ENCODE results near the gene RNU6-1.

The RNU6-1 gene

DNA sequence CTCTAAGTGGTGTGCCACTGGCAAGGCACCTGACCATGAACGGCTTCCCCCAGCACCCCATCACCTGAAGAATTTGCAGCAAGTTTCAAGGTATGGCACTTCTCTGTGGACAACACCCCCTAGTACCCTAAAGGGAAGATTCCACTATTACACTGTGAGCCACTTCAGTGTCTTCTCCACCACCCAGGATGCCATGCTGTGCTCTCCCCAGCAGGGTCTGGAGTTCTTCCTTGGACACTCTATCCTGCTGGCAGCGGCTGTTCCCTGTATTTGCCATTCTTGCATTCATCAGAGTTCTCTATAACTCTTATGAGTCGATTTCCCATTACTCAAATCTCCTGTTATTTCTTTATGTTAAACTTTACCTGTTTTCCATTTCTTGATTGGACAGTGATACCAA is 33.9 kb upstream of the RNU6-1 start:
- Histone ChIP-seq H3K4me1 (ENCODE audit: control insufficient read depth, insufficient read depth, low read length) (no peaks in the 10 kb centered on the region), H3K27me3 (ENCODE audit: control insufficient read depth, insufficient read depth, low read length) (no peaks in the 10 kb centered on the region), H3K9ac (ENCODE audit: low read length) (no peak overlapping the region), H3K36me3 (ENCODE audit: control insufficient read depth, insufficient read depth, low read length) (no peaks in the 10 kb centered on the region), H3K4me3 (ENCODE audit: low read length) (no peak overlapping the region), H3K27ac (ENCODE audit: low read depth, low read length) (no peak overlapping the region)

DNA sequence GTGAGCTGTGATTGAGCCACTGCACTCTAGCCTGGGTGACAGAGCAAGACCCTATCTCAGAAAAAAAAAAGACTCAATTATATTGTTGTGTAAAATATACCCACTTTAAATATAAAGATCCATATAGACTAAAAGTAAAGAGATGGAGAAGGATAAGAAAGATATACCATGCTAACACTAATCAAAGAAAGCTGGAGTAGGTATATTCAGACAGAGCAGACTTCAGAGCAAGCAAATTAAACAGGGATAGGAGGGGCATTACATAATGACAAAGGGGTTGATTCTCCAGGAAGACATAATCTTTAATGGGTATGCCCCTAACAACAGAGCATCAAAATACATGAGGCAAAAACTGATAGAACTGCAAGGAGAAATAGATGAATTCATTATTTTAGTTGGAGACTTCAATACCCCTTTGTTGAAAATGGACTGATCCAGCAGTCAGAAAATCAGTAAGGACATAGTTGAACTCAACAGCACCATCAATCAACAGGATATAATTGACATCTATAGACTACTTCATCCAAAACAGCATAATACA is 31.1 kb upstream of the RNU6-1 start:
- Histone ChIP-seq H3K4me1 (ENCODE audit: control insufficient read depth, insufficient read depth, low read length) (no peaks in the 10 kb centered on the region), H3K27ac (ENCODE audit: low read depth, low read length) (no peak overlapping the region), H3K36me3 (ENCODE audit: control insufficient read depth, insufficient read depth, low read length) (no peaks in the 10 kb centered on the region), H3K27me3 (ENCODE audit: control insufficient read depth, insufficient read depth, low read length) (no peaks in the 10 kb centered on the region), H3K9ac (ENCODE audit: low read length) (no peak overlapping the region), H3K4me3 (ENCODE audit: low read length) (no peak overlapping the region)

DNA sequence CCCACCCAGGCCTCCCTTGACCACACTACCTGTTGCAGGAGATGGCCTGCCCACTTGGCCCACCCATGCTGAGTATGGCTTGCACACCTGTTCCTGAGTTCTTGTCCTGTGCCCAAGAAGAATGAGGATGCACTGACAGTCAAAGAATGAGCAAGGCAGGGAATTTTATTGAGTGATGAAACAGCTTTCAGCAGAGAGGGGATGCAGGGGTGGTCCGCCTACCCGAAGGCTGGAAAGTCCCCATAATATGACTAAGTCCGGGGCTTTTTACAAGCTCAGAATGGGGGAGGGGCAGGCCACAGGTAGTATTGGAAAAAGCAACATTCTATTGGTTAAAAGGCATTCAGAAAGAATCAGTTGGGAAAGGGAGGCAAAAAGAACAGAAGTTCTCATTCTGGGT is 29.9 kb upstream of the RNU6-1 start:
- no peak overlapping the region for H3K4me3 ChIP-seq (ENCODE audit: low read length)
- H3K27ac ChIP-seq (ENCODE audit: low read depth, low read length): no peak overlapping the region
- H3K36me3 ChIP-seq (ENCODE audit: control insufficient read depth, insufficient read depth, low read length): no peaks in the 10 kb centered on the region
- no peak overlapping the region for H3K9ac ChIP-seq (ENCODE audit: low read length)
- H3K4me1 ChIP-seq (ENCODE audit: control insufficient read depth, insufficient read depth, low read length): no peaks in the 10 kb centered on the region
- no peaks in the 10 kb centered on the region for H3K27me3 ChIP-seq (ENCODE audit: control insufficient read depth, insufficient read depth, low read length)

GRCh38 chr15:67865766-67866165 is 25.9 kb upstream of the RNU6-1 start:
- Histone ChIP-seq H3K27me3 (ENCODE audit: control insufficient read depth, insufficient read depth, low read length) (no peaks in the 10 kb centered on the region), H3K9ac (ENCODE audit: low read length) (no peak overlapping the region), H3K4me1 (ENCODE audit: control insufficient read depth, insufficient read depth, low read length) (no peaks in the 10 kb centered on the region), H3K4me3 (ENCODE audit: low read length) (no peak overlapping the region), H3K36me3 (ENCODE audit: control insufficient read depth, insufficient read depth, low read length) (no peaks in the 10 kb centered on the region), H3K27ac (ENCODE audit: low read depth, low read length) (no peak overlapping the region)

- Histone ChIP-seq H3K36me3 (ENCODE audit: control insufficient read depth, insufficient read depth, low read length) (no peaks in the 10 kb centered on the region), H3K9ac (ENCODE audit: low read length) (no peak overlapping the region), H3K27me3 (ENCODE audit: control insufficient read depth, insufficient read depth, low read length) (no peaks in the 10 kb centered on the region), H3K27ac (ENCODE audit: low read depth, low read length) (no peak overlapping the region), H3K4me1 (ENCODE audit: control insufficient read depth, insufficient read depth, low read length) (no peaks in the 10 kb centered on the region), H3K4me3 (ENCODE audit: low read length) (no peak overlapping the region)
Observed at GRCh38 chr15:67865331-67865730, 25.5 kb upstream of the RNU6-1 start.

DNA sequence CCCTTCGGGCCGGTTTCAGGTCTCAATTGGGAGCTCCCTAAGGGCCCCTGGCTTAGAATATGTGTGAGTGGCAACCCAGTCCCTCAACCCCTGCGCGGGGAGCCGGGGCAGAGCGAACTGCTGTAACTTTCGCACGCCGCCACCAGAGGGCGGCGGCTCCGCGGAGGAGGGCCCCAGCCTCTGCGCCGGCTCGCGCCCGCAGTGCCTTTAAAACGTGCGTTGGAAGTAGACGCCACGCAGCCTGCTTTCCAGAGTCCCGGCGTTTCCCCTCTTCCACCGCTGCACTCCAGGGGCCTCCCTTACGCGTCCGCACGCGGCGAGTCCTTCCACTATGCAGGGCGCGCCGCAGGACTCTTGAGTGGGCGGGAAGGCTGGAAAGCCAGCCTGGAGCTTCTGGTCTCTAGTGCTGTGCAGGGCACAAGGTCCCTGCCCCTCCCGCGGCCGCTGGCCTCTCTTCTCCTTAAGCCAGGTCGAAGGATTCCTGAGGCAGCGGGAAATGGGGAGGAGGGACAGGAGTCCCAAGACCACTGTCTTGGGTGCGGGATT is 23.7 kb upstream of the RNU6-1 start:
- Histone ChIP-seq H3K27ac (ENCODE audit: low read depth, low read length) (peak overlapping the region; percentile 62), H3K36me3 (ENCODE audit: control insufficient read depth, insufficient read depth, low read length) (no peaks in the 10 kb centered on the region), H3K4me1 (ENCODE audit: control insufficient read depth, insufficient read depth, low read length) (no peaks in the 10 kb centered on the region), H3K4me3 (ENCODE audit: low read length) (peak overlapping the region; percentile 62), H3K9ac (ENCODE audit: low read length) (no peak overlapping the region), H3K27me3 (ENCODE audit: control insufficient read depth, insufficient read depth, low read length) (no peaks in the 10 kb centered on the region)

DNA sequence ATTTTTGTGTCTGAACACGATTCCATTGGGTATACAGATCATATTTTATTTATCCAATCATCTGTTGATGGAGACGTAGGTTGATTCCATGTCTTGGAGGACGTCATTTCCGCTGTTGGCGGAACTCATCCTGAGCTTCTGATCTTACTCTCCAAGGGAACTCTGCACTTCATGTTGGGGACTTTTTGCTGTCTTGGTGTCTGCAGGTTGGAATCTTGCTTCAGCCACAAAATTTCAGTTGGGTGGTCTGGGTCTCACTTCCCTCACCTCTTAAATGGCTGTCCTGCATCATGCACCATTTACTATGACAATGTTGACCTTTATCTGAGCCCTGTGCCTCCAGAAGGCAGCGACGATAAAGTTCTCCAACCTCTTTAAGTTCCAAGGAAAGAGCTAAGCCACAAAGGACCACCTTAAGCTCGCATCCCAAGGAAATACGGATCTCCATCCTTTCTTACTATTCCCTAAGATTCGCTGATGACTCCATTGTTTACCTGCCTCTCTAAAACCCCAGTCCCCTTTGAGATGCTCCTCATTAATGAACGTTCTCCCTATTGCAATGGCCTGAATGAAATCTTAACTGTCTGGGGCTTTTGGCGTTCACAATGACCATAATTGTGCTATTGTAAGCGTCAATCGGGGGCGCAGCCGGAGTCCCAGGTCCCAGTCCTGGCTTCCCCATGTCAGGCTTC is 23.1 kb upstream of the RNU6-1 start:
- Histone ChIP-seq H3K4me1 (ENCODE audit: control insufficient read depth, insufficient read depth, low read length) (no peaks in the 10 kb centered on the region), H3K27ac (ENCODE audit: low read depth, low read length) (peak overlapping the region; percentile 62), H3K4me3 (ENCODE audit: low read length) (peak overlapping the region; percentile 46), H3K27me3 (ENCODE audit: control insufficient read depth, insufficient read depth, low read length) (no peaks in the 10 kb centered on the region), H3K36me3 (ENCODE audit: control insufficient read depth, insufficient read depth, low read length) (no peaks in the 10 kb centered on the region), H3K9ac (ENCODE audit: low read length) (no peak overlapping the region)

DNA sequence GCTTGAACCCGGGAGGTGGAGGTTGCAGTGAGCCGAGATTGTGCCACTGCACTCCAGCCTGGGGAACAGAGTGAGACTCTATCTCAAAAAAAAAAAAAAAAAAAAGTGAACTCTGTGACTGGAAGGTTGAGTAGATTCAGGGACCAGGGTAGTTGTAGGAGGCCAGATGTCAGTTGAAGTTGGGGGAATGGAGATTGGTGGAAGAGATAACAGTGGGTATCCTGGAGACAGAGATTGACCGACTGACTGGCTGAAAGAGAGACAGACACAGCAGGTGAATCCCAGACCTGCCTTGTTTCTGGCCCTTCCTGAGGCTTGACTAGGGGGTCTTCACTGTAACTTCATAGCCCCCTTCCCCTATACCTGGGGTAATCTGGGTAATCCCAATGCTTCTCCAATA is 22.1 kb upstream of the RNU6-1 start:
- H3K27ac ChIP-seq (ENCODE audit: low read depth, low read length): no peak overlapping the region
- H3K36me3 ChIP-seq (ENCODE audit: control insufficient read depth, insufficient read depth, low read length): no peaks in the 10 kb centered on the region

GRCh38 chr15:67859331-67859946 is 19.6 kb upstream of the RNU6-1 start:
- no peak overlapping the region for H3K9ac ChIP-seq (ENCODE audit: low read length)
- H3K27me3 ChIP-seq (ENCODE audit: control insufficient read depth, insufficient read depth, low read length): no peaks in the 10 kb centered on the region
- H3K4me3 ChIP-seq (ENCODE audit: low read length): no peak overlapping the region
- no peaks in the 10 kb centered on the region for H3K36me3 ChIP-seq (ENCODE audit: control insufficient read depth, insufficient read depth, low read length)
- H3K4me1 ChIP-seq (ENCODE audit: control insufficient read depth, insufficient read depth, low read length): no peaks in the 10 kb centered on the region
- no peak overlapping the region for H3K27ac ChIP-seq (ENCODE audit: low read depth, low read length)

More for the DNA sequence above, 22.1 kb upstream of the RNU6-1 start:
- H3K27me3 ChIP-seq (ENCODE audit: control insufficient read depth, insufficient read depth, low read length): no peaks in the 10 kb centered on the region
- no peak overlapping the region for H3K9ac ChIP-seq (ENCODE audit: low read length)
- H3K4me3 ChIP-seq (ENCODE audit: low read length): no peak overlapping the region
- H3K4me1 ChIP-seq (ENCODE audit: control insufficient read depth, insufficient read depth, low read length): no peaks in the 10 kb centered on the region

DNA sequence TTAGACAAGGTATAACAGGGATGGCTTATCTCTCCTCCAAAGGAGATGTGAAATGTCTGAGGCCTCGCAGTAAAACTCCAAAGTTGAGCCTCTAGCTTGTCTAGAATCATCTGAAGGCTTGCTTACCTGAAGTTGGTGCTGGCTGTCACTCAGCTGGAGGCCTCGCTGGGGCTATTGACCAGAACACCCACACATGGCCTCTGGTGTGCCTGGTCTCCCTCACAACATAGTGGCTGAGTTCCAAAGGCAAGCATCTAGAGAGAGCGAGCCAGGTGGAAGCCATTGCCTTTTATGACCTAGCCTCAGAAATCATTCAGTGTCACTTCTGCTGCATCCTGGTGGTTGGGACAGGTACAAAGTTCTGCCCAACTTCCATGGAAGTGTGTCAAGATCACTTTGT is 17.4 kb upstream of the RNU6-1 start:
- Histone ChIP-seq H3K36me3 (ENCODE audit: control insufficient read depth, insufficient read depth, low read length) (no peaks in the 10 kb centered on the region), H3K4me3 (ENCODE audit: low read length) (no peak overlapping the region), H3K9ac (ENCODE audit: low read length) (no peak overlapping the region), H3K27me3 (ENCODE audit: control insufficient read depth, insufficient read depth, low read length) (no peaks in the 10 kb centered on the region), H3K27ac (ENCODE audit: low read depth, low read length) (no peak overlapping the region), H3K4me1 (ENCODE audit: control insufficient read depth, insufficient read depth, low read length) (no peaks in the 10 kb centered on the region)

DNA sequence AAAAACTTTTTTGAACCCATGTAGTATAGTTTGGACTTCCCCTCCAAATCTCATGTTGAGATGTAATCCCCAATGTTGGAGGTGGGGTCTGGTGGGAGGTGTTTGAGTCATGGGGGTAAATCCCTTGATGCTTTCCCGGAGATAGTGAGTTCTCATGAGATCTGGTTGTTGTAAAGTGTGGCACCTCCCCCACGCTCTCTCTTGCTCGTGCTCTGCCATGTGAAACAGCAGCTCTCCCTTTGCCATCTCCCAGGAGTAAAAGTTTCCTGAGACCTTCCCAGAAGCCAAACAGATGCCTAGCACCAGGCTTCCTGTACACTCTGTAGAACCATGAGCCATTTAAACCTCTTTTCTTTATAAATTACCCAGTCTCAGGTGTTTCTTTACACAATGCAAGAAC is 16.0 kb upstream of the RNU6-1 start:
- Histone ChIP-seq H3K27ac (ENCODE audit: low read depth, low read length) (peak overlapping the region; percentile 24), H3K4me3 (ENCODE audit: low read length) (no peak overlapping the region), H3K27me3 (ENCODE audit: control insufficient read depth, insufficient read depth, low read length) (no peaks in the 10 kb centered on the region), H3K36me3 (ENCODE audit: control insufficient read depth, insufficient read depth, low read length) (no peaks in the 10 kb centered on the region), H3K4me1 (ENCODE audit: control insufficient read depth, insufficient read depth, low read length) (no peaks in the 10 kb centered on the region), H3K9ac (ENCODE audit: low read length) (no peak overlapping the region)

GRCh38 chr15:67854358-67854757 is 14.5 kb upstream of the RNU6-1 start:
- Histone ChIP-seq H3K27ac (ENCODE audit: low read depth, low read length) (no peak overlapping the region), H3K27me3 (ENCODE audit: control insufficient read depth, insufficient read depth, low read length) (no peaks in the 10 kb centered on the region), H3K9ac (ENCODE audit: low read length) (no peak overlapping the region), H3K36me3 (ENCODE audit: control insufficient read depth, insufficient read depth, low read length) (no peaks in the 10 kb centered on the region), H3K4me1 (ENCODE audit: control insufficient read depth, insufficient read depth, low read length) (no peaks in the 10 kb centered on the region), H3K4me3 (ENCODE audit: low read length) (no peak overlapping the region)

DNA sequence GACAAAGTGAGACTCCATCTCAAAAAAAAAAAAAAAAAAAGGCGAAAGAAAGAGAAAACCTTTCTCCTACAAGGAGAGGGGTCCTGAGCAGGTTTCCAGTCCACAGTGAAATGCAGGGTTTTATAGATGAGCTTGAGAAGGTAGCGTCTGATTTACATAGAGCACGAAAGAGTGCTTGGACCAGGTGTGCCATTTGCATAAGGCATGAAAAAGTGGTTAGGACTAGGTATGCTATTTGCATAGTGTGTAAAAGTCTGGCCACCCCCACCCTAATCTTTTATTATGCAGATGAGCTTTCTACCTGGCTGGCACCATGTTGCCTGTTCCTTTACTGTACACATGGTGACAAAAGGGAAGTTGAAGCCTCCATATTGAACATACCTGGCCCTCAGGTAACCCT is 13.6 kb upstream of the RNU6-1 start:
- H3K9ac ChIP-seq (ENCODE audit: low read length): no peak overlapping the region
- H3K4me1 ChIP-seq (ENCODE audit: control insufficient read depth, insufficient read depth, low read length): no peaks in the 10 kb centered on the region
- no peak overlapping the region for H3K27ac ChIP-seq (ENCODE audit: low read depth, low read length)
- no peaks in the 10 kb centered on the region for H3K36me3 ChIP-seq (ENCODE audit: control insufficient read depth, insufficient read depth, low read length)
- H3K4me3 ChIP-seq (ENCODE audit: low read length): no peak overlapping the region
- H3K27me3 ChIP-seq (ENCODE audit: control insufficient read depth, insufficient read depth, low read length): no peaks in the 10 kb centered on the region
